ENCODE results near the gene SLC12A4.

Gene SLC12A4

DNA sequence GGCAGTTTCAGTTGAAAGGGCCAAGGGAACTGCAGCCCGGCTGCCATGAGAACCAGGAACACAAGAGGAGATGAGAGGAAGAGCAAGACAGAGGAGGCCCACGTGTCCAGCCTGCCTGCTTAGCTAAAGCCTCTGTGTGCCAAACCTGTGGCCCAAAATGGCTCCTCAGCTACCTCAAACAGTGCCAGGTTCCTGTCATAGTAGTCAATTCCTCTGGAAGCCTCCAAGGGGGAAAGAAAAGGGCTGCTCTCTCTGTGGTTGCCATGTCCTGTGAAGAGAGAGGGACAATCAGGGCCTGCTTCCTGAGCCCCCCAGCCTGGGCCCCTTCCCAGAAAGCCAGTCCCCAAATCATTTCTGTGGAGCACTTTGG, 5.2 kb downstream of the SLC12A4 start:
- FAIRE-seq: no peak
- DNase-seq (ENCODE audit: insufficient read length, low spot score): no peak
- no peak for TF ChIP-seq POLR2A (IDR thresholded peaks at IDR 0.05; ENCODE audit: low read depth, low read length)

DNA sequence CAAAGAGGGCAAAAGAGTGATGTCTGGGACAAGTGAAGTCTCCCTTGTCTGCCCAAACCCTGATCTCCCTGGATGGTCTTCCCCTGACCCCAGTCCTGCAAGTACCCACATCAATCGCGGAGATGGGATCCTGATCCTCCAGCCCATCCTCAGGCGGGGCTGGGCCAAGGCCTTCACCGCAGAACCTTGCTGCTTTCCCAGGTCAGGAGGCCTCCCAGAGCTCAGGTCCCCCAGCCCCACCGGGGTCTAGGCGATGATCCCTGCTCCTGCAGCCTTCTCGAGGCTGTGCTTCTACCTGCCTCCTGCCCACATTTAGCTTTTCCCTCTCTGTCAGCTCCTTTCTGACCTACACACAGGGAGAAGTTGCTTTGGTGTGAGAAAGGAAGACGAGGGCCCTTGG, 6.3 kb downstream of the SLC12A4 start:
- TF ChIP-seq POLR2A (IDR thresholded peaks at IDR 0.05; ENCODE audit: low read depth, low read length): no peak
- DNase-seq (ENCODE audit: insufficient read length, low spot score) (no peak), FAIRE-seq (no peak)

DNA sequence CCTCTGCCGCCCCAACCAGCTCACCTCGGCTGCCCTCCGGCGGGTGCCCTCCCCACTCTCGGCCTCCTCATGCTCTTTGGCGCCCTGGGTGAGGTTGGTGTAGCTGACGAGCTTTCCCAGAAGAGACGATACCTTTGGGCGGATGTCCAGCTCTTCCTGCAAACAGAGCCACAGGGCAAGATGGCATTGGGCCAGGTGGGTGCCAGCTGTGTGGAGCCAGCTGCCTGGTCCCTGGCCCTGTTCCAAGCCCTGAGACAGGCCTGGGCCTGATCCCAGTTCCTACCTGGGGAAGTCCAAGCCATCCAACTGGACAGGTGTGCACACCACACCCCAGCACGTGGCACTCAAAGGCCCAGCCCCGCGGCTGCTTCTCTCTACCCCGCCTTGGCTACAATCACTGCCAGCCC, 6.9 kb downstream of the SLC12A4 start:
- FAIRE-seq (no peak), DNase-seq (ENCODE audit: insufficient read length, low spot score) (no peak)
- no peak for TF ChIP-seq POLR2A (IDR thresholded peaks at IDR 0.05; ENCODE audit: low read depth, low read length)

DNA sequence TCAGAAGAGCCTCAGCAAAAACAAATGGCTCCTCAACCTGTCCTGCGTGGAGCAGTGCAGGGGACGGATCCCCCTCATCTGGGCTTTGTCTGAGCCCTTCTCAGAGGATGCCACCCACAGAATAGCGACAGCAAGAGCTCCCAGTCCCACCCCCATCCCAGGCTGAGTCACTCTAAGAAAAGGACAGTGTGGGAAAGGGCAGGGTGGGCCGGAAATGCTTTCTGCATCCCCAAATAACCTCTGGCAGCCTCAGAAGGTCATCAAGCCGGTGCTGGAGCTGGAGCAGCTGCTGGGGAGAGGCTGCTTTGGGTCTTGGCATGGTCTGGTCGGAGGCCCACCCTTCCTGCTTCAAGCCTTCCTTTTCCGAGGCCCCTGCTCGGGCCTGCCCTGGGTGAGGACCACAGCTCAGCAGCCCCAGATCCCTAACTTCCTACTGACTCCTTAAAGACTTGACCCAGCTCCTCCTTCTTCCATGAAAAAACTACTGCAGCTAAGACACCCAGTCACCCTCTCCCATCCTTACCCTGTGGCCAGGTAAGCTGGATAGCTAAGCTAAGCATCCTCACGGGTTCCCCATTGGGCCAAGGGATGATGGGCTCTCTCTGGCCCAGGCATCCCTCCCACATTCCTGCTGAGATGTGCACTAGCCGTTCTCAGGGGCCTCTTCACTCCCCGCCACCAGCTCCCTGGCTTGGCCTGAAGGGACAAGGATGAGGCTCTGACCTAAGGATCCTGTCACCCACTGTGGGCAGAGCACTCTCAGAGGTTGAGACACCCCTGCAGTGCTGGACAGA, 8.7 kb downstream of the SLC12A4 start:
- TF ChIP-seq POLR2A (IDR thresholded peaks at IDR 0.05; ENCODE audit: low read depth, low read length): no peak
- FAIRE-seq (no peak), DNase-seq (ENCODE audit: insufficient read length, low spot score) (peak; percentile 60)

DNA sequence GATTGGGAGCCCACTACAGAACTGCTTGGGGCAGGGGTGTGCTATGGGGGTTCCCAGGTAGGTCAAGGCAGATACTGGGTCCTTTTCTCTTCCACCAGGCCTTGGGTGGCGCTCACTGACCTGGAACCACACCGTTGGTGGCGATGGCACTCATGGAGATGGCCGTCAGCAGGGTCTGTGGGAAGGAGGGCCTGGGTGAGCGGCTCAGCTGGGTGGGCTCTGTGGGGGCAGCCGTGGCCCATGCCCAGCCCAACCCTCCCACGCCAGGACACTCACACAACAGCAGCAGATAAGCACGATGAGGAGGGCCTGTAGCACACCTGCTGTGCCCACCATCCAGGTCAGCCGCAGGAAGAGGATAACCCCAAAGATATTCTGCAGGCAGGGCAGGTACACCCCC, 10.8 kb downstream of the SLC12A4 start:
- DNase-seq (ENCODE audit: insufficient read length, low spot score): no peak
- TF ChIP-seq POLR2A (IDR thresholded peaks at IDR 0.05; ENCODE audit: low read depth, low read length): no peak
- no peak for FAIRE-seq

DNA sequence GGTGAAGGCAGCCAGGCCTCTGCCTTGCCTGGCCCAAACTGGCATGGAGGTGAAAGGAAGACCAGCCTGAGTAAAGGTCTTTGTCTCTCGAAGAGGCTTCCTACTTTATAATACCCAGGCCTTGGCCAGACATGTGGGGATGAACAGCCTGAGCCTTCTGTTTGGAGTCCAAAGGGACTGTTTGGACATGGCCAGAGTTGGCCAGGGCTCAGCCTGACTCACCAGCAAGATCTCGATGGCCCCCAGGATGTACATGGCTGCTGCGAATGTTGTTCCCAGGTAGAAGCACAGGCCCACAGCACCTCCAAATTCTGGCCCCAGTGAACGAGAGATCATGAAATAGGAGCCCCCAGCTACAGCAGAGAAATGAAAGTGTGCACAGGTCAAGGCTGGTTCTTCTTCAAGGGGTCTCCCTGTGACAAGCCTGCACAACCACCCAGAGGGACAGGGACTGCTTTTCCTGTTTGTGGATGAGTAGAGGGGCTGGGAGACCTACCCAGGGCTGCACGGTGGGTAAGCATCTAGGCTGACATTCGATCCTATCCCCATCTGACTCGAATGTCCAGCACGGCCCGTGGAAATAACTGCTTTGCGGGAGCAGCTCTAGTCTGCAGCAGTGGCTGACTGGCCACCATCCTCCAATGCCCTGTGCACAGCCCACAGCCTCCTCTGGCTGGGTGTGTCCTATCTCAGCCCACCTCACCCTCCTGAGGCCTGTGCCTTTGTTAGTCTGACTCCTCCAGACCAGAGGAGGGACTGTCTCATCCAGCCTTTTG, 13.8 kb downstream of the SLC12A4 start:
- DNase-seq (ENCODE audit: insufficient read length, low spot score): no peak
- no peak for FAIRE-seq
- TF ChIP-seq POLR2A (IDR thresholded peaks at IDR 0.05; ENCODE audit: low read depth, low read length): no peak

DNA sequence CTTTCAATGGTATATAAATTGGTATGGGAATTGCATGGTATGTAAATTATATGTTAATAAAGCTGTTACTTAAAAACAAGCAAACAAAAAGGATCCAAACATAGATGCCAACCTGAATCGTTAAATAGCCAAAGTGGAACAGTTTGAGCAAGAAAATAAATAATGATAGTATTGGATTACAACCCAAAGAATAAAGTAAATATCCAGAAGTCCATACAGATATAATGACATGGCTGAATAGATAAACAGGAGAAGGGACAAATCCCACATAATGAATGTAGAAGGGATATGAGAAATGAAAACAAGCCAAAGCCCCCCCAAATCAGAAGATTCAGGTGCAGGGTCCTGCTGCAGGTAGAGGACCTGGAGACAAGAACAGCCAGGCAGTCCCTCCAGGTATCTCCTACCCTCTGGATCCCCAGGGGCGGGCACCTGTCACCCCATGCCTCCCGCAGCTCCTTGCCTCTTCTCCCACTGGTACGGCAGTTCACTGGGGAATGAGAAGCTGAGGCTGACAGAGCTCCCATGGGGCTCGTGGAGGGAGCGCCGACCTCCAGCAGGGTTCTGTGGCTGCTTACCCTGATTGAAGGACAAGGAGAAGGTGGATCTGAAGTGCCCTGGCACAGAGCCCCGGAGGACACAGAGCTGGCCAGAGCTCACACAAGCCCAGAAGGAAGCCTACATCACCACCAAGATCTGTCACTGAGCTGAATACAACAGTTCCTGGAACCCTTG, 14.6 kb downstream of the SLC12A4 start:
- no peak for TF ChIP-seq POLR2A (IDR thresholded peaks at IDR 0.05; ENCODE audit: low read depth, low read length)
- DNase-seq (ENCODE audit: insufficient read length, low spot score): no peak
- no peak for FAIRE-seq

DNA sequence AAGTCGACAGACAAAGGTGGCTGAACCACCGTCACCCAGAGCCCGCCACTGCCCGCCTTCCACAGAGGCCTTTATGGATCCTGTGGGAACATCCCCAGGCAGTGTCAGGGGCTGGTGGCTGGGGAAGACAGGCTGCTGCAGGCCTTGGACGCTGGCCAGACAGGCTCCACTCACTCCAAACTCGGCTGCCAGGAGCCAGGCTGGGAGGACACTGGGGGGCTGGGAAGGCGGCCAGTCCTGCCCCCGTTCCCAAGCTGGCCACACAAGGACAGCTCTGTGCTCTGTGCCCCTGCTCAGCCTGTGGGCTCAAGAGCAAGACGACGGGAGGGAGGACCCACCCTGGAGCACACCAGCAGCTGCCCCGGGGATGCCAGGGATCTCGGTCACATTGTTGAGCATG, 17.0 kb downstream of the SLC12A4 start:
- no peak for FAIRE-seq
- TF ChIP-seq POLR2A (IDR thresholded peaks at IDR 0.05; ENCODE audit: low read depth, low read length): no peak
- DNase-seq (ENCODE audit: insufficient read length, low spot score): no peak

DNA sequence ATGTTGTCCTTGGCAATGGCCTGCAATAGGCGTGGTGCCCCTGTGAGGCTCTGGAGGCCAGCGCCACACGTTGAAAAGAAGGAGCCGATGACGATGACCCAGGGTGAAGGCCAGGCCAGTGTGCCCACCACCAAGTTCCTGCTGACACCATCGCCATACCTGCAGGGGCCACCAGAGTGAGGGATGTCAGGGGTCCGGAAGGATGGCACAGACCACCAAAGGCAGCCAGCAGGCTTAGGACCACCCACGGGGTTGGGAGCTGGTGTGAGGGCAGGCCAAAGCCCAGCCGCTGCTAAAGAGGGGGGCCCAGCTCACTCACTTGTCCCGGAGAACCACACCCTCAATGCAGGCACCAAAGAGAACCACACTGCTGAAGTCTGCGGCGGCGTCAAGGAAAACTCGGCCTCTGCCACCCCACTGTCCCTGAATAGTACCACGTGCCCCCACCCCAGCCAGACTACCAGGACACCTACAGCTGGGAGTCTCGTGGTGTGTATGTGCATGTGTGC, 18.0 kb downstream of the SLC12A4 start:
- no peak for TF ChIP-seq POLR2A (IDR thresholded peaks at IDR 0.05; ENCODE audit: low read depth, low read length)
- no peak for FAIRE-seq
- no peak for DNase-seq (ENCODE audit: insufficient read length, low spot score)

DNA sequence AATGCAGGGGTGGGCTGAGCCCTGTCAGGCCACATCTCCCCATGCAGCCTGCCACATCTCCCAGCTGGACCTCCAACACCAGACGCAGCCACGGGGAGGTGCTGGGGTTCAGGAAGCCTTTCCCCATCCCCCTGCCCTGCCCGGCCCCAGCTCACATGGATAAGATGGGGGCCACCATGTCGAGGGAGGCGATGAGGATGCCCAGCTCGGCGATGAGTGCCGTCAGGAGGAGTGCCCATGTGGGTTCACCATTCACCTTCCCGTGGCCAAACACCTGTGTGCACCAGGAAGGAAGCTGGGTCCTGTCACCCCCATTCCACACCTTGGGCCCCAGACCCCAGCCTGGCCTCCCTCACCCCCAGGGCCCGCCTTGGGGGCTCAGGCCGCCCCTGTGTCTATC, 18.8 kb downstream of the SLC12A4 start:
- no peak for FAIRE-seq
- no peak for DNase-seq (ENCODE audit: insufficient read length, low spot score)
- TF ChIP-seq POLR2A (IDR thresholded peaks at IDR 0.05; ENCODE audit: low read depth, low read length): no peak

DNA sequence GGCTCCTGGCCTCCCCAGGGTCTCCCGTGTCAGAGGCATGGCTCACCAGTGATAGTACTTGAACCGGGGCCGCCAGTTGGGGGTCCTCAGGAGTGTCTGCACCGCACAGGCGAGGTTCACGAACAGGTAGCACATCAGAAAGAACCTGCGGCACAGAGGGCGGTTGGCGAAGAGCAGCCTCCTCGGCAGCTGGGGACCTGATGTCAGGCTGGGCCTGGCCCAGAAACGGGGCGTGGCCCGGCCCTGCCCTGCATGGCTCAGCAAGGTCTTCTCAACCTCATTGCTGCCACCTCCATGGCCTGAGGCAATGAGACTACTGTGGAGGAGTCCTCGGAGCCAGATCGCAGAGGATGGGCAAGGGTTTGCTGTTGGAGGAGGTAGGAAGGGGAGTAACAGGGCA, 20.4 kb downstream of the SLC12A4 start:
- DNase-seq (ENCODE audit: insufficient read length, low spot score): no peak
- no peak for TF ChIP-seq POLR2A (IDR thresholded peaks at IDR 0.05; ENCODE audit: low read depth, low read length)
- FAIRE-seq: no peak

DNA sequence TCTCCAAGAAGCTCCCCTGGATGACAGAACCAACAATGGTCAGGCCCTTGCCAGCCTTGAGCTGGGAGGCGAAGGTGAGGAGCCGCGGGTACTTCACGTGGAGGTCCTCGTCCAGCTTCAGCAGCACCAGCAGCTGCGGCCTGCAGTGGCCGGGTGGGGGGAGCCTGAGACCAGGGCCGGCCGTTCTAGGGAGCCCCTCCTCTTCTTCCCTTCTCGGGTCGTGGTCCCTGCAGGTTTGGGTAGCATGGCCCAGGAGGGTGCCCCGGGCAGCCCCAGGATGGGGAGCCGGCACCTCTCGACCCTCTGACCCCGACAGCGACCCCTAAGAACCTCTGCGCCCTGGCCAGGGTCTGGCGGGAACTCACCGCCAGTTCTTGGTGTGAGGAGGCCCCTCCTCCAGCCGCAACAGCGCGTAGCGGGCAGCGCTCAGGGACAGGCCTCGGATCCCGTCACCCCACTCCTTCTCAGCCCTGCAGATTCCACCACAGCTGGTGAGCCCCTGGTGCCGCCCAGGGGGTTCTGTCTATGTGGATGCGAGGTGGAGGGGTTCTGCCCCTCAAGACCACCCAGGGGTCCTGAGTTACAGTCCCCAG, 21.4 kb downstream of the SLC12A4 start:
- DNase-seq (ENCODE audit: insufficient read length, low spot score) (no peak), FAIRE-seq (no peak)
- no peak for TF ChIP-seq POLR2A (IDR thresholded peaks at IDR 0.05; ENCODE audit: low read depth, low read length)

DNA sequence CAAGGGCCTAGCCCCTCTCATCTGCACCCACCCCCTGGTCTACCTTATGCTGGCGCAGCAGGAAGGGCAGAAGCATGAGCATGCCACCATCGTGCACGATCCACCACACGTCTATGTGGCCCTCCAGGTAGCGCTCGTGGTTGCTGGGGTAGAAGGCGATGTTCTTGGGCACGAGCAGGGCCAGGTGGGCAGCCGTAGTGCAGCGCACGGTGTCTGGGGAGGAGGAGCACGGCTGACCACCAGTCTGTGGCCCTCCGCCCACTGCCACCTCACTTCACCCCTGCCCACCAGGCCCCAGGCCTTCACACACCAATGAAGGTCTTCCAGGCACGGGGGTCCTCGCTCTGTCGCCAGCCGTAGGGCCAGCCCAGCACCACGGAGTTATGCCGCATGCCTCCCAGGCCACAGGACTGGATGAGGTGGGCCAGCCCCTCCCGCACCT, 22.3 kb downstream of the SLC12A4 start:
- TF ChIP-seq POLR2A (IDR thresholded peaks at IDR 0.05; ENCODE audit: low read depth, low read length): no peak
- DNase-seq (ENCODE audit: insufficient read length, low spot score) (no peak), FAIRE-seq (no peak)
